Measurements from ENCODE around the gene PLCL1.

DNA sequence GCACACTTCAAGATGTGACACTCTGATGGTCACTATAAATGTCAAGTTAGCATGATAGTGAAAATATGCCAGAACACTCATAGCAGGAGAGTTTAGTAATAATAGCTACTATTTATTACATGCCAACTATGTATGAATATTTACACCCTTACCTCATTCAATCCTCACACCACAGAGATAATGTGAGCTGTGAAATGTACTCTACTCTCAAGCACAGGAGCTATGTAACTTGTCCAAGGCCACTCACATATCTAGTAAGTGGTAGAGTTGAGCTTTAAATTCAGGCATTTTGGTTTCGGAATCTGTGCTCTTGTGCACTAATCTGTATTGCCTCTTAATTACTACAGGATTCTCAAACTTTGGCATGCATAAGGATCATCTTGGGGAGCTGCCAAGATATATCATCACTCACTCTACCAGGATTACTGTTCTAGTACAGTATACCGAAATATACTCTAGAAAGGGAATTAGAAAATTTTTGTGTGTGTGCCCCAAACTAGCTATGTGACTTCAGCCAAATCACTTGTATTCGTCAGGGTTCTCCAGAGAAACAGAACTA, 154.3 kb downstream of the PLCL1 start:
- TF ChIP-seq FOXK2 (IDR thresholded peaks at IDR 0.05) (no peak), HDGF (IDR thresholded peaks at IDR 0.05; ENCODE audit: borderline replicate concordance) (no peak), FOXA1 (IDR thresholded peaks at IDR 0.05) (no peak), FOXM1 (IDR thresholded peaks at IDR 0.05; ENCODE audit: borderline replicate concordance) (no peak), BHLHE40 (IDR thresholded peaks at IDR 0.05; ENCODE audit: borderline replicate concordance) (no peak), SP1 (IDR thresholded peaks at IDR 0.05) (no peak), L3MBTL2 (conservative IDR thresholded peaks at IDR 0.05) (no peak), SUZ12 (IDR thresholded peaks at IDR 0.05) (no peak), NFRKB (IDR thresholded peaks at IDR 0.05) (no peak)
- TF ChIP-seq, protein P1, sequence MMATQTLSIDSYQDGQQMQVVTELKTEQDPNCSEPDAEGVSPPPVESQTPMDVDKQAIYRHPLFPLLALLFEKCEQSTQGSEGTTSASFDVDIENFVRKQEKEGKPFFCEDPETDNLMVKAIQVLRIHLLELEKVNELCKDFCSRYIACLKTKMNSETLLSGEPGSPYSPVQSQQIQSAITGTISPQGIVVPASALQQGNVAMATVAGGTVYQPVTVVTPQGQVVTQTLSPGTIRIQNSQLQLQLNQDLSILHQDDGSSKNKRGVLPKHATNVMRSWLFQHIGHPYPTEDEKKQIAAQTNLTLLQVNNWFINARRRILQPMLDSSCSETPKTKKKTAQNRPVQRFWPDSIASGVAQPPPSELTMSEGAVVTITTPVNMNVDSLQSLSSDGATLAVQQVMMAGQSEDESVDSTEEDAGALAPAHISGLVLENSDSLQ (IDR thresholded peaks at IDR 0.05) = no peak
